SK-N-SH treated with all-trans-retinoic acid at 6 μM for 48 hours (cell line): ENCODE measurements around the gene MAD2L2.

Source experiments
- BACH2 ChIP-seq: fragments of 250-450 bp; sonication (Bioruptor Pico); IDR thresholded peaks from 2 replicates; pipeline ENCODE4 v1.9.0; 2021; ENCODE audit warnings: mild to moderate bottlenecking, borderline replicate concordance
- ISL1 ChIP-seq: fragments of 250-450 bp; sonication (Bioruptor Pico); IDR thresholded peaks from 2 replicates; pipeline ENCODE4 v2.1.2; 2022; ENCODE audit warnings: mild to moderate bottlenecking, moderate library complexity
- OSR1 ChIP-seq: fragments of 250-450 bp; sonication (Bioruptor Pico); IDR thresholded peaks from 2 replicates; pipeline ENCODE4 v1.8.0; 2022; ENCODE audit warnings: moderate library complexity, mild to moderate bottlenecking, inconsistent platforms
- PATZ1 ChIP-seq: fragments of 250-450 bp; sonication (Bioruptor Pico); IDR thresholded peaks from 2 replicates; pipeline ENCODE4 v1.8.0; 2020; ENCODE audit warnings: mild to moderate bottlenecking, moderate library complexity, borderline replicate concordance
- PPARA ChIP-seq: fragments of 250-450 bp; sonication (Bioruptor Pico); IDR thresholded peaks from 2 replicates; pipeline ENCODE4 v1.5.0; 2020; ENCODE audit warnings: mild to moderate bottlenecking, borderline replicate concordance
- ZFP3 ChIP-seq: fragments of 250-450 bp; sonication (Bioruptor Pico); IDR thresholded peaks from 2 replicates; pipeline ENCODE4 v1.5.0; 2020; ENCODE audit warnings: mild to moderate bottlenecking, moderate library complexity

DNA sequence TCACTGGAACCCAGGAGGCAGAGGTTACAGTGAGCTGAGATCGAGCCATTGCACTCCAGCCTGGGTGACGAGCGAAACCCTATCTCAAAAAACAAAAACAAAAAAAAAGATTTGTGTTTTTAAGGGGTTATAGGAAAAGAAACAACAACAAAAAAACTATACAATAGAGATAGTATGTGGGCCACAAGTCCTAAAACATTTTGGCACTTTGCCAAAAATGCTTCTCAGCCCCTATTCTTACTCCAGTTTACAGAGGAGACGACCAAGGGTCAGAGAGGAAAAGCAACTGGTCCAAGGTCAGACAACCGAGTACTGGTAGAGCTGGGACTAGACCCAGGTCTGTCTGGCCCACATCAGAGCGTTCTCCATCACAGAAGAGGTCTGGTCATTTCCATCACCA lies 23.3 kb downstream of the MAD2L2 start:
- TF ChIP-seq ZFP3 (CRISPR knock-in tag): no peak
- no peak for TF ChIP-seq PPARA (CRISPR knock-in tag)
- no peak for TF ChIP-seq BACH2 (CRISPR knock-in tag)
- TF ChIP-seq PATZ1 (CRISPR knock-in tag): no peak
- no peak for TF ChIP-seq OSR1 (CRISPR knock-in tag)
- no peak for TF ChIP-seq ISL1 (CRISPR knock-in tag)
